HCT116 (cell line): ENCODE results near the gene SPCS3.

ENCODE experiments used
- CEBPB ChIP-seq: IDR thresholded peaks from 2 replicates; pipeline ENCODE4 v1.6.1; 2012; ENCODE audit warnings: low read depth
- ELF1 ChIP-seq: IDR thresholded peaks from 2 replicates; pipeline ENCODE4 v1.6.1; 2012; ENCODE audit warnings: low read depth, borderline replicate concordance
- EZH2 ChIP-seq: fragments of 200-600 bp; sonication (generic); IDR thresholded peaks from 2 replicates; pipeline ENCODE4 v1.6.1; 2017; ENCODE audit warnings: antibody characterized with exemption, mixed run types
- EZH2phosphoT487 ChIP-seq: fragments of 200-600 bp; IDR thresholded peaks from 2 replicates; pipeline ENCODE4 v1.6.1; 2018; ENCODE audit warnings: antibody characterized with exemption, borderline replicate concordance
- POLR2A ChIP-seq: IDR thresholded peaks from 2 replicates; pipeline ENCODE4 v1.7.0; 2011; ENCODE audit warnings: borderline replicate concordance; ENCODE audit not compliant: insufficient read depth, insufficient read length; ENCODE audit errors: extremely low read depth
- POLR2AphosphoS5 ChIP-seq: IDR thresholded peaks from 2 replicates; pipeline ENCODE4 v1.6.1; 2011; ENCODE audit warnings: mild to moderate bottlenecking, low read depth, low read length, moderate library complexity
- SRF ChIP-seq: IDR thresholded peaks from 2 replicates; pipeline ENCODE4 v1.6.1; 2012; ENCODE audit warnings: low read depth
- ZFX ChIP-seq: fragments of 450-650 bp; IDR thresholded peaks from 2 replicates; pipeline ENCODE4 v1.6.1; 2017
- ZNF274 ChIP-seq: fragments of 200-500 bp; sonication (Bioruptor generic); IDR thresholded peaks from 2 replicates; pipeline ENCODE4 v1.6.1; 2014; ENCODE audit warnings: mild to moderate bottlenecking, low read depth, low read length, inconsistent platforms
- TF ChIP-seq, protein P1 (sequence below), 3 experiments: fragments of 200-600 bp in 1 of 3; sonication (generic) in 1 of 3; IDR thresholded peaks in 2 of 3; conservative IDR thresholded peaks in 1 of 3; 2 replicates each; pipeline ENCODE4 v1.5.1; 2012 to 2017; ENCODE audit warnings: low read depth in 2 of 3, low read length in 2 of 3, antibody characterized with exemption in 1 of 3, borderline replicate concordance in 1 of 3, control low read depth in 1 of 3, mild to moderate bottlenecking in 1 of 3, mixed read lengths in 1 of 3, mixed run types in 1 of 3, moderate library complexity in 1 of 3; ENCODE audit not compliant: insufficient read depth in 1 of 3

DNA sequence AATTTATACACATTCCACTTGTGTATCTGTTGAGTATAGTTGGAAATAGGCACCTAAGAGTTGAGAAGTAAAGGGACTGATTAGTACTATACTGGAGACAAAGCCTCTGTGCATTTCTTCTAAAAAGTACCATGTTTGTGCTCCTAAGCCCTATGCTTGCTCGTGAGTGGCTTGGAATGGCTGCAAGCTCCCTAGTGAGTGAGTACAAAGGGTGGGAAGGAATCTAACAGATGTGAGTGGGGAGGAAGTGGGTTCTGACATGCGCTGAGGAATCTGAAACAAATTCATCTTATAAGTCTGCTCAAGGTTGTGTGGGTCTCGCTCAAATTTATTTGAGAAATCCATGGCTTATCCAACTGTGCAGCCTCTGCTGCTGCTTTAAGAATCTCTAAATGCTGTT, 13.3 kb downstream of the SPCS3 start:
- no peak for TF ChIP-seq EZH2
- TF ChIP-seq SRF, result no peak
- TF ChIP-seq ELF1, result no peak
- TF ChIP-seq CEBPB, result no peak
- no peak for TF ChIP-seq POLR2A
- TF ChIP-seq EZH2phosphoT487, result no peak
- TF ChIP-seq, protein P1, sequence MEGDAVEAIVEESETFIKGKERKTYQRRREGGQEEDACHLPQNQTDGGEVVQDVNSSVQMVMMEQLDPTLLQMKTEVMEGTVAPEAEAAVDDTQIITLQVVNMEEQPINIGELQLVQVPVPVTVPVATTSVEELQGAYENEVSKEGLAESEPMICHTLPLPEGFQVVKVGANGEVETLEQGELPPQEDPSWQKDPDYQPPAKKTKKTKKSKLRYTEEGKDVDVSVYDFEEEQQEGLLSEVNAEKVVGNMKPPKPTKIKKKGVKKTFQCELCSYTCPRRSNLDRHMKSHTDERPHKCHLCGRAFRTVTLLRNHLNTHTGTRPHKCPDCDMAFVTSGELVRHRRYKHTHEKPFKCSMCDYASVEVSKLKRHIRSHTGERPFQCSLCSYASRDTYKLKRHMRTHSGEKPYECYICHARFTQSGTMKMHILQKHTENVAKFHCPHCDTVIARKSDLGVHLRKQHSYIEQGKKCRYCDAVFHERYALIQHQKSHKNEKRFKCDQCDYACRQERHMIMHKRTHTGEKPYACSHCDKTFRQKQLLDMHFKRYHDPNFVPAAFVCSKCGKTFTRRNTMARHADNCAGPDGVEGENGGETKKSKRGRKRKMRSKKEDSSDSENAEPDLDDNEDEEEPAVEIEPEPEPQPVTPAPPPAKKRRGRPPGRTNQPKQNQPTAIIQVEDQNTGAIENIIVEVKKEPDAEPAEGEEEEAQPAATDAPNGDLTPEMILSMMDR (IDR thresholded peaks at IDR 0.05 in 2 of 3, conservative IDR thresholded peaks at IDR 0.05 in 1 of 3; ENCODE audit: borderline replicate concordance in 1 of 3, insufficient read depth in 1 of 3, low read depth in 2 of 3, low read length in 2 of 3), result no peak
- TF ChIP-seq POLR2AphosphoS5, result no peak
- TF ChIP-seq ZFX, result no peak
- no peak for TF ChIP-seq ZNF274
